NT2/D1 (cell line): ENCODE data around the gene ZFP64.

Experiments used
- DNase-seq: peaks from one replicate; pipeline ENCODE4 v3.0.0-alpha.2; 2011; ENCODE audit warnings: low read depth, low spot score
- H3K27me3 ChIP-seq: 2 replicates; pipeline ENCODE4 v1.6.0; 2011; ENCODE audit warnings: mild to moderate bottlenecking; ENCODE audit not compliant: insufficient read length, insufficient read depth
- H3K36me3 ChIP-seq: 2 replicates; pipeline ENCODE4 v1.6.1; 2011; ENCODE audit warnings: mild to moderate bottlenecking, low read length, mixed read lengths; ENCODE audit not compliant: insufficient read depth, insufficient read length
- H3K4me1 ChIP-seq: 2 replicates; pipeline ENCODE4 v1.5.1; 2011; ENCODE audit not compliant: insufficient read depth, insufficient read length
- H3K4me3 ChIP-seq: 2 replicates; pipeline ENCODE4 v1.5.1; 2011; ENCODE audit warnings: low read depth; ENCODE audit not compliant: insufficient read length
- H3K9ac ChIP-seq: 2 replicates; pipeline ENCODE4 v1.6.0; 2011; ENCODE audit warnings: low read depth; ENCODE audit not compliant: insufficient read length
- H3K9me3 ChIP-seq: 2 replicates; pipeline ENCODE4 v1.5.1; 2011; ENCODE audit warnings: mild to moderate bottlenecking, low read length; ENCODE audit not compliant: insufficient read depth
- SUZ12 ChIP-seq: IDR thresholded peaks from 2 replicates; pipeline ENCODE4 v1.6.1; 2011; ENCODE audit not compliant: insufficient read length, insufficient read depth; ENCODE audit errors: extremely low read depth
- YY1 ChIP-seq: IDR thresholded peaks from 2 replicates; pipeline ENCODE4 v1.6.1; 2011; ENCODE audit not compliant: insufficient read length, insufficient read depth
- ZNF274 ChIP-seq: IDR thresholded peaks from 2 replicates; pipeline ENCODE4 v1.6.1; 2011; ENCODE audit warnings: mild to moderate bottlenecking, low read depth, low read length

The ZFP64 gene

GRCh38 chr20:52103913-52104545, 87.5 kb downstream of the ZFP64 start:
- peak overlapping the region; percentile 65 for H3K9ac ChIP-seq
- peak overlapping the region; percentile 55 for H3K4me3 ChIP-seq
- H3K9me3 ChIP-seq: no peaks in the 10 kb centered on the region
- H3K36me3 ChIP-seq: peaks cover 5% of the 10 kb centered on the region
- no peak for TF ChIP-seq YY1
- no peak for TF ChIP-seq ZNF274
- no peak for TF ChIP-seq SUZ12
- peaks cover 43% of the 10 kb centered on the region for H3K27me3 ChIP-seq
- peak; percentile 56 for DNase-seq
- peaks cover 4% of the 10 kb centered on the region for H3K4me1 ChIP-seq

- Histone ChIP-seq H3K36me3 (peaks cover 5% of the 10 kb centered on the region), H3K27me3 (peaks cover 43% of the 10 kb centered on the region), H3K4me1 (peaks cover 4% of the 10 kb centered on the region), H3K9ac (peak overlapping the region; percentile 65), H3K9me3 (no peaks in the 10 kb centered on the region), H3K4me3 (peak overlapping the region; percentile 55)
- no peak for TF ChIP-seq SUZ12
- no peak for TF ChIP-seq YY1
- no peak for TF ChIP-seq ZNF274
- peak; percentile 25 for DNase-seq
These were observed 88.2 kb downstream of the ZFP64 start for GRCh38 chr20:52103335-52103912.

- Histone ChIP-seq H3K36me3 (peaks cover 14% of the 10 kb centered on the region), H3K4me3 (no peak overlapping the region), H3K4me1 (peaks cover 4% of the 10 kb centered on the region), H3K9me3 (no peaks in the 10 kb centered on the region), H3K9ac (peak overlapping the region; percentile 65), H3K27me3 (peaks cover 40% of the 10 kb centered on the region)
- DNase-seq: no peak
- TF ChIP-seq ZNF274: no peak
- no peak for TF ChIP-seq SUZ12
- no peak for TF ChIP-seq YY1
These were observed 89.0 kb downstream of the ZFP64 start for GRCh38 chr20:52102559-52102958.

- DNase-seq: no peak
- Histone ChIP-seq H3K9me3 (no peaks in the 10 kb centered on the region), H3K4me1 (peaks cover 4% of the 10 kb centered on the region), H3K4me3 (no peak overlapping the region), H3K9ac (no peak overlapping the region), H3K36me3 (peaks cover 16% of the 10 kb centered on the region), H3K27me3 (peaks cover 35% of the 10 kb centered on the region)
- TF ChIP-seq SUZ12 (no peak), ZNF274 (no peak), YY1 (no peak)
These were observed 89.5 kb downstream of the ZFP64 start for GRCh38 chr20:52102126-52102525.
